HCT116 (cell line): ENCODE results near the gene TRERF1. TPM values are rescaled to one million over a fixed set of nuclear protein-coding genes. Genes with fewer than 3 reads are reported as not detected.
A peak's percentile ranks its signal among the peaks of the same experiment; 100 is the strongest.

Experiments
- ATAC-seq: fragments of 200-7000 bp; cut with Tn5 transposase; 2 replicates; pipeline ENCODE4 v1.9.1; 2020; ENCODE audit warnings: mild to moderate bottlenecking, moderate library complexity
- BruUV-seq: library from RNA; stranded (reverse); fragments of 400-500 nt; replicated peaks from 2 replicates; lab custom pipeline; 2021; lab: Mats Ljungman, UMichigan
- CTCF ChIA-PET: fragments of 300-600 bp; sonication (Branson Sonifier 250); formaldehyde crosslinking; loops from one replicate; lab custom pipeline; 2021; ENCODE audit warnings: antibody characterized with exemption; lab: Charles Lee
- POLR2A ChIA-PET: fragments of 300-600, 350-600 bp; sonication (Branson Sonifier 250); formaldehyde crosslinking; loops from one replicate; lab custom pipeline; 2021; ENCODE audit warnings: antibody characterized with exemption; lab: Charles Lee
- RAD21 ChIA-PET, 2 experiments: fragments of 300-600 bp; sonication (Branson Sonifier 250); formaldehyde crosslinking; loops; one replicate each; lab custom pipeline; 2023; ENCODE audit warnings: low total read pairs in 2 of 2; ENCODE audit not compliant: uncharacterized antibody in 2 of 2, unreplicated experiment in 2 of 2, low non-redundant PET in 1 of 2; lab: Charles Lee
- DNase-seq: peaks from one replicate; pipeline ENCODE4 v3.0.0-alpha.2; 2010; ENCODE audit warnings: low read depth, low spot score
- H2AFZ ChIP-seq: fragments of 200-600 bp; shearing (Covaris generic), sonication (generic); 2 replicates; pipeline ENCODE4 v1.6.1; 2017; ENCODE audit warnings: low read depth, mixed run types, mixed read lengths, antibody characterized with exemption, low read length; ENCODE audit not compliant: poor library complexity, severe bottlenecking
- H3K27ac ChIP-seq: 2 replicates; pipeline ENCODE4 v1.5.1; 2012; ENCODE audit warnings: low read depth, low read length
- H3K27me3 ChIP-seq: fragments of 200-600 bp; sonication (generic); 2 replicates; pipeline ENCODE4 v1.6.1; 2016; ENCODE audit warnings: mixed run types, low read length, mixed read lengths; ENCODE audit not compliant: insufficient read depth
- H3K36me3 ChIP-seq, 2 experiments: fragments of 200-500 bp in 1 of 2; fragments of 200-600 bp in 1 of 2; sonication (Bioruptor generic) in 1 of 2; sonication (generic) in 1 of 2; 2 replicates each; pipeline versions ENCODE4 v1.5.1 to v1.6.1; 2014 to 2016; ENCODE audit warnings: low read length in 2 of 2, inconsistent platforms in 1 of 2, mixed read lengths in 1 of 2, mixed run types in 1 of 2; ENCODE audit not compliant: insufficient read depth in 2 of 2, control insufficient read depth in 1 of 2
- H3K4me1 ChIP-seq, 2 experiments: fragments of 200-600 bp in 1 of 2; sonication (generic) in 1 of 2; 2 replicates each; pipeline versions ENCODE4 v1.5.1 to v1.6.1; 2012 to 2017; ENCODE audit warnings: low read length in 2 of 2, inconsistent platforms in 1 of 2, mild to moderate bottlenecking in 1 of 2, mixed read lengths in 1 of 2, mixed run types in 1 of 2, moderate library complexity in 1 of 2; ENCODE audit not compliant: insufficient read depth in 2 of 2, control insufficient read depth in 1 of 2
- H3K4me2 ChIP-seq: fragments of 200-600 bp; sonication (generic); 2 replicates; pipeline ENCODE4 v1.6.1; 2017; ENCODE audit warnings: mixed run types, low read length, mixed read lengths
- H3K4me3 ChIP-seq, 2 experiments: fragments of 200-600 bp in 1 of 2; sonication (generic) in 1 of 2; replicated peaks in 1 of 2; 2 replicates each; pipeline ENCODE4 v1.5.1; 2011 to 2016; ENCODE audit warnings: low read length in 2 of 2, control low read depth in 1 of 2, low read depth in 1 of 2, mild to moderate bottlenecking in 1 of 2, mixed read lengths in 1 of 2, mixed run types in 1 of 2
- H3K79me2 ChIP-seq: fragments of 200-600 bp; sonication (generic); 2 replicates; pipeline ENCODE4 v1.6.1; 2017; ENCODE audit warnings: mild to moderate bottlenecking, mixed run types, low read length, moderate library complexity, mixed read lengths; ENCODE audit not compliant: insufficient read depth
- H3K9ac ChIP-seq: fragments of 200-600 bp; sonication (generic); 2 replicates; pipeline ENCODE4 v1.6.1; 2016; ENCODE audit warnings: low read length, mixed read lengths
- H3K9me2 ChIP-seq: fragments of 200-600 bp; sonication (generic), shearing (Covaris generic); 2 replicates; pipeline ENCODE4 v1.6.1; 2017; ENCODE audit warnings: mixed run types, mild to moderate bottlenecking, moderate library complexity; ENCODE audit not compliant: insufficient read depth
- H3K9me3 ChIP-seq, 2 experiments: fragments of 200-500 bp in 1 of 2; fragments of 200-600 bp in 1 of 2; sonication (Bioruptor generic) in 1 of 2; sonication (generic) in 1 of 2; 2 replicates each; pipeline ENCODE4 v1.6.1; 2014 to 2017; ENCODE audit warnings: low read length in 2 of 2, mixed read lengths in 2 of 2, inconsistent platforms in 1 of 2, low read depth in 1 of 2, mild to moderate bottlenecking in 1 of 2, mixed run types in 1 of 2, moderate library complexity in 1 of 2; ENCODE audit not compliant: control insufficient read depth in 1 of 2, insufficient read depth in 1 of 2
- H4K20me1 ChIP-seq: fragments of 200-600 bp; sonication (generic), shearing (Covaris generic); 2 replicates; pipeline ENCODE4 v1.6.1; 2017; ENCODE audit warnings: mixed run types, mild to moderate bottlenecking, moderate library complexity; ENCODE audit not compliant: insufficient read depth
- ATF3 ChIP-seq: IDR thresholded peaks from 2 replicates; pipeline ENCODE4 v1.6.1; 2012
- CBX3 ChIP-seq: IDR thresholded peaks from 2 replicates; pipeline ENCODE4 v1.6.1; 2012; ENCODE audit warnings: low read depth
- EGR1 ChIP-seq: IDR thresholded peaks from 2 replicates; pipeline ENCODE4 v1.6.1; 2012; ENCODE audit warnings: low read depth
- EZH2phosphoT487 ChIP-seq: fragments of 200-600 bp; IDR thresholded peaks from 2 replicates; pipeline ENCODE4 v1.6.1; 2018; ENCODE audit warnings: antibody characterized with exemption, borderline replicate concordance
- MAX ChIP-seq: IDR thresholded peaks from 2 replicates; pipeline ENCODE4 v1.6.1; 2012
- POLR2A ChIP-seq: IDR thresholded peaks from 2 replicates; pipeline ENCODE4 v1.7.0; 2011; ENCODE audit warnings: borderline replicate concordance; ENCODE audit not compliant: insufficient read depth, insufficient read length; ENCODE audit errors: extremely low read depth
- POLR2AphosphoS5 ChIP-seq: IDR thresholded peaks from 2 replicates; pipeline ENCODE4 v1.6.1; 2011; ENCODE audit warnings: mild to moderate bottlenecking, low read depth, low read length, moderate library complexity
- RAD21 ChIP-seq: IDR thresholded peaks from 2 replicates; pipeline ENCODE4 v1.6.1; 2012; ENCODE audit warnings: low read depth, mild to moderate bottlenecking
- SIN3A ChIP-seq: IDR thresholded peaks from 2 replicates; pipeline ENCODE4 v1.6.1; 2012; ENCODE audit warnings: low read depth
- SP1 ChIP-seq: IDR thresholded peaks from 2 replicates; pipeline ENCODE4 v1.6.1; 2012; ENCODE audit warnings: low read depth
- TCF7L2 ChIP-seq: IDR thresholded peaks from 2 replicates; pipeline ENCODE4 v1.7.0; 2011; ENCODE audit warnings: borderline replicate concordance, inconsistent platforms; ENCODE audit not compliant: insufficient read depth, insufficient read length; ENCODE audit errors: extremely low read depth
- YY1 ChIP-seq: IDR thresholded peaks from 2 replicates; pipeline ENCODE4 v1.6.1; 2011; ENCODE audit warnings: low read length, low read depth, moderate library complexity, mild to moderate bottlenecking; ENCODE audit not compliant: insufficient replicate concordance; ENCODE audit errors: extremely low read depth
- intact Hi-C: fragments of 100-400 bp; cut with micrococcal nuclease; formaldehyde crosslinking; loops from 2 replicates; pipeline ENCODE4 v1.10.0; 2022
- total RNA-seq: library from RNA; stranded (reverse); gene quantifications from one replicate; pipeline ENCODE4 v1.2.1, GENCODE V29; 2021; ENCODE audit not compliant: unreplicated experiment
- TF ChIP-seq, protein P1 (sequence below): IDR thresholded peaks from 2 replicates; pipeline ENCODE4 v1.6.1; 2012; ENCODE audit warnings: low read depth

TRERF1 gene
- total RNA-seq, 1 experiment from 2014 or later, result 12.4 TPM

GRCh38 chr6:42453031-42453653 is 1.4 kb upstream of the TRERF1 start:
- no peaks in the 10 kb centered on the region for H4K20me1 ChIP-seq
- H3K9me2 ChIP-seq, result no peaks in the 10 kb centered on the region
- H3K9ac ChIP-seq, result peak overlapping the region; percentile 86
- DNase-seq, result peak; percentile 69
- peak; percentile 88 for ATAC-seq
- BruUV-seq, result no TSS peak
- TF ChIP-seq POLR2A (peak; percentile 19), POLR2AphosphoS5 (peak; percentile 75), EGR1 (peak; percentile 93), YY1 (peak; percentile 75), EZH2phosphoT487 (no peak), ATF3 (no peak), SP1 (peak; percentile 40; the same call in 1 of the 2 replicates), SIN3A (peak; percentile 33; the same call in 1 of the 2 replicates), MAX (peak; percentile 83), TCF7L2 (peak; percentile 72), CBX3 (peak; percentile 72; the same call in 1 of the 2 replicates), RAD21 (peak; percentile 38)
- TF ChIP-seq, protein P1, sequence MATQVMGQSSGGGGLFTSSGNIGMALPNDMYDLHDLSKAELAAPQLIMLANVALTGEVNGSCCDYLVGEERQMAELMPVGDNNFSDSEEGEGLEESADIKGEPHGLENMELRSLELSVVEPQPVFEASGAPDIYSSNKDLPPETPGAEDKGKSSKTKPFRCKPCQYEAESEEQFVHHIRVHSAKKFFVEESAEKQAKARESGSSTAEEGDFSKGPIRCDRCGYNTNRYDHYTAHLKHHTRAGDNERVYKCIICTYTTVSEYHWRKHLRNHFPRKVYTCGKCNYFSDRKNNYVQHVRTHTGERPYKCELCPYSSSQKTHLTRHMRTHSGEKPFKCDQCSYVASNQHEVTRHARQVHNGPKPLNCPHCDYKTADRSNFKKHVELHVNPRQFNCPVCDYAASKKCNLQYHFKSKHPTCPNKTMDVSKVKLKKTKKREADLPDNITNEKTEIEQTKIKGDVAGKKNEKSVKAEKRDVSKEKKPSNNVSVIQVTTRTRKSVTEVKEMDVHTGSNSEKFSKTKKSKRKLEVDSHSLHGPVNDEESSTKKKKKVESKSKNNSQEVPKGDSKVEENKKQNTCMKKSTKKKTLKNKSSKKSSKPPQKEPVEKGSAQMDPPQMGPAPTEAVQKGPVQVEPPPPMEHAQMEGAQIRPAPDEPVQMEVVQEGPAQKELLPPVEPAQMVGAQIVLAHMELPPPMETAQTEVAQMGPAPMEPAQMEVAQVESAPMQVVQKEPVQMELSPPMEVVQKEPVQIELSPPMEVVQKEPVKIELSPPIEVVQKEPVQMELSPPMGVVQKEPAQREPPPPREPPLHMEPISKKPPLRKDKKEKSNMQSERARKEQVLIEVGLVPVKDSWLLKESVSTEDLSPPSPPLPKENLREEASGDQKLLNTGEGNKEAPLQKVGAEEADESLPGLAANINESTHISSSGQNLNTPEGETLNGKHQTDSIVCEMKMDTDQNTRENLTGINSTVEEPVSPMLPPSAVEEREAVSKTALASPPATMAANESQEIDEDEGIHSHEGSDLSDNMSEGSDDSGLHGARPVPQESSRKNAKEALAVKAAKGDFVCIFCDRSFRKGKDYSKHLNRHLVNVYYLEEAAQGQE, result no peak
- peak overlapping the region; percentile 99 for H3K4me2 ChIP-seq
- no peaks in the 10 kb centered on the region for H3K9me3 ChIP-seq
- RAD21 ChIA-PET, result interaction anchor here in 1 of 2 experiments (0.7 kb wide), 1 partner anchor 78 kb away, joined by 6 read pairs; no protein-coding TSS in a partner anchor
- no peak overlapping the region for H2AFZ ChIP-seq
- no peaks in the 10 kb centered on the region for H3K27me3 ChIP-seq
- H3K4me1 ChIP-seq, result peaks cover 15 to 25% of the 10 kb centered on the region in 2 experiments
- H3K4me3 ChIP-seq, result peak overlapping the region; percentile 80 to 89
- H3K79me2 ChIP-seq, result no peaks in the 10 kb centered on the region; the same call in none of the 2 replicates
- intact Hi-C loops, result loop anchor here (5.0 kb wide), 3 partner anchors 79 to 191 kb away; no protein-coding TSS in a partner anchor
- H3K36me3 ChIP-seq, result no peaks in the 10 kb centered on the region
- CTCF ChIA-PET, result interaction anchor here (1.5 kb wide), 1 partner anchor 95 kb away, joined by 6 read pairs; no protein-coding TSS in a partner anchor
- POLR2A ChIA-PET, result interaction anchor here (0.7 to 1.7 kb wide), 3 partner anchors 9 to 191 kb away, joined by 3 to 4 read pairs (median 3); no protein-coding TSS in a partner anchor
- H3K27ac ChIP-seq, result peak overlapping the region; percentile 97
